Endothelial cell of umbilical vein (primary cell): ENCODE measurements around the gene ABCB9. TPM values are rescaled to one million over a fixed set of nuclear protein-coding genes. Genes with fewer than 3 reads are reported as not detected.

Experiments used
- BruUV-seq: library from RNA; stranded (reverse); fragments of 400-500 nt; replicated peaks from 2 replicates; lab custom pipeline; 2021; lab: Mats Ljungman, UMichigan
- CTCF ChIA-PET: fragments of 300-600, 350-600 bp; sonication (Branson Sonifier 250); formaldehyde crosslinking; loops from one replicate; lab custom pipeline; 2021; ENCODE audit warnings: antibody characterized with exemption, inconsistent platforms; lab: Charles Lee
- POLR2A ChIA-PET: fragments of 300-600, 350-600 bp; sonication (Branson Sonifier 250); formaldehyde crosslinking; loops from one replicate; lab custom pipeline; 2021; ENCODE audit warnings: antibody characterized with exemption, inconsistent platforms; lab: Charles Lee
- DNase-seq: peaks from one replicate; pipeline ENCODE4 v3.0.0-alpha.2; 2011; ENCODE audit warnings: low read depth, low spot score
- FAIRE-seq: peaks from 2 replicates; lab custom pipeline; 2011; peaks lifted over from hg19 to GRCh38; lab: Jason Lieb, UNC
- H2AFZ ChIP-seq: 2 replicates; pipeline ENCODE4 v1.6.0; 2012; ENCODE audit warnings: low read depth, low read length, control low read depth, inconsistent platforms
- H3K27ac ChIP-seq: 2 replicates; pipeline ENCODE4 v1.5.1; 2011; ENCODE audit warnings: low read depth, mild to moderate bottlenecking, control low read depth, low read length, moderate library complexity; ENCODE audit not compliant: insufficient read depth
- H3K27me3 ChIP-seq, 2 experiments: 2 replicates each; pipeline versions ENCODE4 v1.6.0 to v1.6.1; 2011; ENCODE audit warnings: low read length in 2 of 2, mixed read lengths in 1 of 2; ENCODE audit not compliant: control insufficient read depth in 2 of 2, insufficient read depth in 2 of 2
- H3K36me3 ChIP-seq, 2 experiments: 2 replicates in 1 of 2; 3 replicates in 1 of 2; pipeline ENCODE4 v1.5.1; 2011; ENCODE audit warnings: low read length in 2 of 2, mild to moderate bottlenecking in 1 of 2, moderate library complexity in 1 of 2; ENCODE audit not compliant: control insufficient read depth in 2 of 2, insufficient read depth in 2 of 2; ENCODE audit errors: extremely low read depth in 1 of 2
- H3K4me1 ChIP-seq: 3 replicates; pipeline ENCODE4 v1.5.1; 2011; ENCODE audit warnings: mild to moderate bottlenecking, low read length; ENCODE audit not compliant: control insufficient read depth, insufficient read depth; ENCODE audit errors: extremely low read depth
- H3K4me2 ChIP-seq: 2 replicates; pipeline ENCODE4 v1.6.1; 2011; ENCODE audit warnings: low read length, control low read depth, mixed read lengths; ENCODE audit not compliant: insufficient read depth
- H3K4me3 ChIP-seq, 3 experiments: fragments of 200-600 bp in 1 of 3; sonication (generic), shearing (Covaris generic) in 1 of 3; replicated peaks in 1 of 3; 2 replicates each; pipeline ENCODE4 v1.5.1; 2011 to 2016; ENCODE audit warnings: control low read depth in 3 of 3, low read length in 3 of 3, mild to moderate bottlenecking in 2 of 3, inconsistent platforms in 1 of 3, low read depth in 1 of 3, moderate library complexity in 1 of 3; ENCODE audit not compliant: insufficient read depth in 1 of 3
- H3K79me2 ChIP-seq: 2 replicates; pipeline ENCODE4 v1.6.0; 2012; ENCODE audit warnings: low read length, inconsistent platforms; ENCODE audit not compliant: control insufficient read depth, insufficient read depth
- H3K9ac ChIP-seq: replicated peaks from 2 replicates; pipeline ENCODE3; 2011; ENCODE audit warnings: low read length, control low read depth; ENCODE audit not compliant: insufficient read depth; ENCODE audit errors: extremely low read depth
- H3K9me1 ChIP-seq: replicated peaks from 3 replicates; pipeline ENCODE4 v1.6.0; 2011; ENCODE audit warnings: mild to moderate bottlenecking, low read length; ENCODE audit not compliant: control insufficient read depth, insufficient read depth; ENCODE audit errors: extremely low read depth
- H3K9me3 ChIP-seq: replicated peaks from 2 replicates; pipeline ENCODE4 v1.5.1; 2012; ENCODE audit warnings: low read length, inconsistent platforms; ENCODE audit not compliant: control insufficient read depth, insufficient read depth
- H4K20me1 ChIP-seq: replicated peaks from 2 replicates; pipeline ENCODE3; 2011; ENCODE audit warnings: mild to moderate bottlenecking, low read length; ENCODE audit not compliant: control insufficient read depth, insufficient read depth; ENCODE audit errors: extremely low read depth
- CTCF ChIP-seq, 2 donors: IDR thresholded peaks; 1 replicate in 1 of 2; 2 replicates in 1 of 2; pipeline ENCODE4 v1.5.1; 2011; ENCODE audit warnings: low read length in 2 of 2, mild to moderate bottlenecking in 2 of 2, moderate library complexity in 2 of 2, control low read depth in 1 of 2, inconsistent platforms in 1 of 2, low read depth in 1 of 2; ENCODE audit not compliant: insufficient read depth in 1 of 2; ENCODE audit errors: extremely low read depth in 1 of 2
- EZH2 ChIP-seq: IDR thresholded peaks from 2 replicates; pipeline ENCODE4 v1.6.1; 2012; ENCODE audit warnings: borderline replicate concordance, low read depth, mild to moderate bottlenecking, moderate library complexity, low read length, inconsistent platforms; ENCODE audit not compliant: severe bottlenecking
- FOS ChIP-seq: IDR thresholded peaks from 2 replicates; pipeline ENCODE4 v1.6.1; 2011; ENCODE audit warnings: mild to moderate bottlenecking, low read length, moderate library complexity, borderline replicate concordance; ENCODE audit not compliant: insufficient read depth
- GATA2 ChIP-seq: IDR thresholded peaks from 2 replicates; pipeline ENCODE4 v1.7.0; 2011; ENCODE audit warnings: low read depth, mild to moderate bottlenecking, moderate library complexity, mixed read lengths, low read length; ENCODE audit not compliant: insufficient read length, insufficient read depth
- JUN ChIP-seq: IDR thresholded peaks from 2 replicates; pipeline ENCODE4 v1.6.1; 2011; ENCODE audit warnings: borderline replicate concordance, low read depth; ENCODE audit not compliant: insufficient read length, insufficient read depth
- MYC ChIP-seq: IDR thresholded peaks from one replicate; pipeline ENCODE4 v1.6.1; 2011; ENCODE audit warnings: mild to moderate bottlenecking, low read depth, low read length
- POLR2A ChIP-seq: IDR thresholded peaks from 2 replicates; pipeline ENCODE4 v1.6.1; 2012; ENCODE audit warnings: low read depth, mild to moderate bottlenecking, control low read depth, low read length
- POLR2AphosphoS5 ChIP-seq: IDR thresholded peaks from 2 replicates; pipeline ENCODE4 v1.6.1; 2012; ENCODE audit warnings: low read depth, mild to moderate bottlenecking, control low read depth, low read length, moderate library complexity; ENCODE audit not compliant: insufficient read depth
- dilution Hi-C: fragments of 300-500 bp; cut with MboI; formaldehyde crosslinking; loops from one replicate; pipeline ENCODE4 v1.15.0; 2019; ENCODE audit warnings: low sequenced_read_pairs; ENCODE audit not compliant: extremely low pct_ligation_motif_present
- intact Hi-C: fragments of 100-400 bp; cut with micrococcal nuclease; formaldehyde crosslinking; loops from one replicate; pipeline ENCODE4 v1.10.0; 2022
- polyA plus RNA-seq, 4 experiments: library from polyadenylated mRNA; depleted of rRNA in 3 of 4; stranded (reverse) in 3 of 4; unstranded in 1 of 4; fragments of >200 nt; gene quantifications; 2 replicates each; pipeline versions ENCODE4 v1.2.1 to v1.2.3, GENCODE V29; 2011 to 2012; ENCODE audit warnings: missing spikeins in 1 of 4
- total RNA-seq: library from RNA; stranded (reverse); gene quantifications from 2 replicates; pipeline ENCODE4 v1.2.3, GENCODE V29; 2021
- TF ChIP-seq, protein P1 (sequence below): IDR thresholded peaks from 2 replicates; pipeline ENCODE4 v1.6.1; 2011; ENCODE audit not compliant: insufficient read depth, insufficient read length

Gene ABCB9
- total and polyA plus RNA-seq, 2 donors (not counting 3 experiments of a cell fraction or from before 2014, with no cell fraction given) = 11.7 to 16.9 TPM

GRCh38 chr12:122982477-122982815, 16.2 kb upstream of the ABCB9 start:
- Histone ChIP-seq H3K4me1 (peaks cover 35% of the 10 kb centered on the region), H3K79me2 (peaks cover 23% of the 10 kb centered on the region), H3K9me3 (no peaks in the 10 kb centered on the region), H3K9me1 (no peaks in the 10 kb centered on the region), H3K4me2 (peak overlapping the region; percentile 76), H2AFZ (no peak overlapping the region), H4K20me1 (no peaks in the 10 kb centered on the region), H3K4me3 (no peak overlapping the region), H3K27me3 (no peaks in the 10 kb centered on the region), H3K36me3 (peaks cover 0 to 9% of the 10 kb centered on the region in 2 experiments), H3K27ac (no peak overlapping the region), H3K9ac (peak overlapping the region; percentile 12)
- no peak for TF ChIP-seq POLR2A
- no peak for TF ChIP-seq FOS
- no peak for TF ChIP-seq CTCF (IDR thresholded peaks at IDR 0.05; ENCODE audit: extremely low read depth in 1 of 2, insufficient read depth in 1 of 2, low read depth in 1 of 2, low read length in 2 of 2)
- TF ChIP-seq, protein P1, sequence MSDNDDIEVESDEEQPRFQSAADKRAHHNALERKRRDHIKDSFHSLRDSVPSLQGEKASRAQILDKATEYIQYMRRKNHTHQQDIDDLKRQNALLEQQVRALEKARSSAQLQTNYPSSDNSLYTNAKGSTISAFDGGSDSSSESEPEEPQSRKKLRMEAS = no peak
- TF ChIP-seq GATA2 = no peak
- TF ChIP-seq EZH2 = no peak
- TF ChIP-seq JUN = no peak
- no peak for TF ChIP-seq POLR2AphosphoS5
- TF ChIP-seq MYC = no peak
- DNase-seq = no peak
- peak; percentile 28 for FAIRE-seq
- TSS peak; percentile 71 for BruUV-seq
- dilution Hi-C loops = no loop called here
- ChIA-PET POLR2A (interaction anchor here (1.2 to 1.7 kb wide), 2 partner anchors 250 to 251 kb away, joined by 3 to 7 read pairs; partner anchors contain the start of genes MPHOSPH9 and MTRFR), CTCF (interaction anchor here (0.6 to 2.9 kb wide), 2 partner anchors 16 to 256 kb away, joined by 3 to 21 read pairs; partner anchors contain the start of gene ABCB9)
- intact Hi-C loops = no loop called here
